BE2C (cell line): ENCODE measurements around the gene TMX3.

ENCODE experiments used
- DNase-seq: peaks from one replicate; pipeline ENCODE4 v3.0.0-alpha.2; 2020
- H3K27me3 ChIP-seq: fragments of 250-450 bp; sonication (Bioruptor Pico); 2 replicates; pipeline ENCODE4 v1.5.1; 2020; ENCODE audit warnings: mild to moderate bottlenecking
- H3K36me3 ChIP-seq: fragments of 250-450 bp; sonication (Bioruptor Pico); 2 replicates; pipeline ENCODE4 v1.5.1; 2020; ENCODE audit warnings: mild to moderate bottlenecking
- H3K4me1 ChIP-seq: fragments of 250-450 bp; sonication (Bioruptor Pico); 2 replicates; pipeline ENCODE4 v1.5.1; 2020
- H3K4me3 ChIP-seq: 2 replicates; pipeline ENCODE4 v1.5.1; 2011; ENCODE audit warnings: low read depth, low read length
- H3K9me3 ChIP-seq: fragments of 250-450 bp; sonication (Bioruptor Pico); 2 replicates; pipeline ENCODE4 v1.5.1; 2020
- CTCF ChIP-seq: IDR thresholded peaks from 2 replicates; pipeline ENCODE4 v1.5.1; 2012; ENCODE audit warnings: mild to moderate bottlenecking, low read depth, low read length

The TMX3 gene

GRCh38 chr18:68679528-68679927, 35.4 kb downstream of the TMX3 start:
- TF ChIP-seq CTCF, result no peak
- Histone ChIP-seq H3K27me3 (no peaks in the 10 kb centered on the region), H3K36me3 (peaks cover 3% of the 10 kb centered on the region), H3K4me1 (no peaks in the 10 kb centered on the region), H3K4me3 (no peak overlapping the region), H3K9me3 (no peaks in the 10 kb centered on the region)
- DNase-seq, result no peak

- H3K4me3 ChIP-seq, result no peak overlapping the region
- no peaks in the 10 kb centered on the region for H3K9me3 ChIP-seq
- no peaks in the 10 kb centered on the region for H3K27me3 ChIP-seq
- no peaks in the 10 kb centered on the region for H3K4me1 ChIP-seq
- peaks cover 2% of the 10 kb centered on the region for H3K36me3 ChIP-seq
- DNase-seq, result no peak
- no peak for TF ChIP-seq CTCF
Observed at GRCh38 chr18:68676913-68677312, 38.0 kb downstream of the TMX3 start.

- Histone ChIP-seq H3K9me3 (no peaks in the 10 kb centered on the region), H3K4me3 (no peak overlapping the region), H3K27me3 (no peaks in the 10 kb centered on the region), H3K36me3 (no peaks in the 10 kb centered on the region), H3K4me1 (no peaks in the 10 kb centered on the region)
- no peak for TF ChIP-seq CTCF
- no peak for DNase-seq
Observed at GRCh38 chr18:68667121-68667520, 47.8 kb downstream of the TMX3 start.

GRCh38 chr18:68666381-68666780, 48.5 kb downstream of the TMX3 start:
- no peak for DNase-seq
- Histone ChIP-seq H3K4me1 (no peaks in the 10 kb centered on the region), H3K27me3 (no peaks in the 10 kb centered on the region), H3K36me3 (no peaks in the 10 kb centered on the region), H3K4me3 (no peak overlapping the region), H3K9me3 (no peaks in the 10 kb centered on the region)
- no peak for TF ChIP-seq CTCF

GRCh38 chr18:68665628-68666027, 49.3 kb downstream of the TMX3 start:
- Histone ChIP-seq H3K27me3 (no peaks in the 10 kb centered on the region), H3K4me1 (no peaks in the 10 kb centered on the region), H3K4me3 (no peak overlapping the region), H3K9me3 (no peaks in the 10 kb centered on the region), H3K36me3 (no peaks in the 10 kb centered on the region)
- DNase-seq, result no peak
- no peak for TF ChIP-seq CTCF

- DNase-seq, result no peak
Observed at GRCh38 chr18:68662754-68663153, 52.2 kb downstream of the TMX3 start.

More at GRCh38 chr18:68662754-68663153, 52.2 kb downstream of the TMX3 start:
- Histone ChIP-seq H3K36me3 (no peaks in the 10 kb centered on the region), H3K4me3 (no peak overlapping the region), H3K9me3 (no peaks in the 10 kb centered on the region), H3K27me3 (no peaks in the 10 kb centered on the region), H3K4me1 (no peaks in the 10 kb centered on the region)
- TF ChIP-seq CTCF, result no peak
